T-cell (primary cell): ENCODE measurements around the gene DAAM1. TPM values are rescaled to one million over a fixed set of nuclear protein-coding genes. Genes with fewer than 3 reads are reported as not detected.

Experiments
- ATAC-seq, 4 experiments: fragments of 200-7000 bp in 3 of 4; fragments of 150-1000 bp in 1 of 4; cut with Tn5 transposase; replicated peaks in 1 of 4; 1 replicate in 3 of 4; 2 replicates in 1 of 4; pipeline ENCODE4 v1.10.0; 2021; ENCODE audit warnings: moderate library complexity in 3 of 4, mild to moderate bottlenecking in 2 of 4, moderate number of reproducible peaks in 1 of 4
- CTCF ChIA-PET, 2 donors: fragments of 300-600 bp; sonication (Branson Sonifier 250); formaldehyde crosslinking; loops; one replicate each; lab custom pipeline; 2022; ENCODE audit warnings: antibody characterized with exemption in 2 of 2; lab: Charles Lee
- POLR2A ChIA-PET, 2 donors: fragments of 300-600 bp; sonication (Branson Sonifier 250); formaldehyde crosslinking; loops; one replicate each; lab custom pipeline; 2022; ENCODE audit warnings: antibody characterized with exemption in 2 of 2; lab: Charles Lee
- DNase-seq, 35 experiments: peaks; one replicate each; pipeline versions ENCODE4 v3.0.0 to v3.0.0-alpha.2; 2013 to 2023
- H3K27ac ChIP-seq: one replicate; pipeline ENCODE4 v1.5.1; 2013; ENCODE audit warnings: low read length
- H3K27me3 ChIP-seq, 2 experiments: replicated peaks in 1 of 2; 1 replicate in 1 of 2; 2 replicates in 1 of 2; pipeline versions ENCODE4 v1.6.1 to v1.7.0; 2013; ENCODE audit warnings: low read length in 1 of 2, mixed read lengths in 1 of 2; ENCODE audit not compliant: control insufficient read depth in 2 of 2, insufficient read depth in 2 of 2; ENCODE audit errors: extremely low read depth in 1 of 2
- H3K36me3 ChIP-seq, 2 donors: 1 replicate in 1 of 2; 2 replicates in 1 of 2; pipeline versions ENCODE4 v1.6.1 to v1.7.0; 2013; ENCODE audit warnings: low read length in 1 of 2; ENCODE audit not compliant: control insufficient read depth in 2 of 2, insufficient read depth in 1 of 2; ENCODE audit errors: extremely low read depth in 1 of 2
- H3K4me1 ChIP-seq, 2 experiments: 1 replicate in 1 of 2; 2 replicates in 1 of 2; pipeline versions ENCODE4 v1.6.1 to v1.7.0; 2013; ENCODE audit warnings: low read length in 2 of 2, mixed read lengths in 1 of 2; ENCODE audit not compliant: insufficient read depth in 2 of 2, control insufficient read depth in 1 of 2; ENCODE audit errors: extremely low read depth in 1 of 2
- H3K4me3 ChIP-seq, 2 donors: 1 replicate in 1 of 2; 2 replicates in 1 of 2; pipeline versions ENCODE4 v1.5.1 to v1.7.0; 2013; ENCODE audit warnings: mild to moderate bottlenecking in 2 of 2, low read length in 1 of 2, moderate library complexity in 1 of 2; ENCODE audit not compliant: control insufficient read depth in 1 of 2; ENCODE audit errors: extremely low read depth in 1 of 2
- H3K9me3 ChIP-seq: 2 replicates; pipeline ENCODE4 v1.7.0; 2013
- H3K27ac Mint-ChIP-seq, 2 donors: one replicate each; pipeline ENCODE4 v1.8.0; 2020 to 2021; ENCODE audit warnings: mild to moderate bottlenecking in 2 of 2, mixed read lengths in 2 of 2
- H3K27me3 Mint-ChIP-seq, 2 donors: one replicate each; pipeline ENCODE4 v1.8.0; 2021 to 2022; ENCODE audit warnings: mixed read lengths in 2 of 2
- H3K36me3 Mint-ChIP-seq: one replicate; pipeline ENCODE4 v1.8.0; 2021; ENCODE audit warnings: mixed read lengths
- H3K4me1 Mint-ChIP-seq, 3 donors: one replicate each; pipeline ENCODE4 v1.8.0; 2020 to 2022; ENCODE audit warnings: mixed read lengths in 3 of 3, mild to moderate bottlenecking in 1 of 3
- H3K4me3 Mint-ChIP-seq, 3 donors: one replicate each; pipeline ENCODE4 v1.8.0; 2020 to 2022; ENCODE audit warnings: mild to moderate bottlenecking in 3 of 3, mixed read lengths in 3 of 3, moderate library complexity in 3 of 3
- H3K9me3 Mint-ChIP-seq, 3 donors: one replicate each; pipeline ENCODE4 v1.8.0; 2020 to 2022; ENCODE audit warnings: mixed read lengths in 3 of 3
- WGBS: methylation state at CpG from one replicate; pipeline ENCODE4 v1.1.5; 2013; ENCODE audit warnings: missing lambda C conversion rate; ENCODE audit not compliant: insufficient coverage; 5-methylcytosine and 5-hydroxymethylcytosine counted together
- total RNA-seq, 35 experiments: library from RNA in 6 of 35; stranded (reverse) in 6 of 35; fragments of 120-200 nt in 1 of 35; gene quantifications; one replicate each; pipeline versions ENCODE4 v1.2.1 to v1.2.4 and lab custom pipeline; 2013 to 2026

DAAM1 gene
- total RNA-seq, 5 donors from 2014 or later (not counting 1 experiment from before 2014, with no cell fraction given), result 9.6 to 25.3 (median 23.9) TPM

GRCh38 chr14:59189091-59189785, 771 bp downstream of the DAAM1 start:
- Mint-ChIP-seq H3K4me1 (peaks cover 20 to 25% (median 23%) of the 10 kb centered on the region in 3 donors), H3K27ac (peak overlapping the region; percentile 76 to 93), H3K4me3 (peak overlapping the region; percentile 89 to 98 (median 91)), H3K9me3 (no peaks in the 10 kb centered on the region), H3K27me3 (peaks cover 7 to 10% of the 10 kb centered on the region in 2 donors), H3K36me3 (no peaks in the 10 kb centered on the region)
- no peaks in the 10 kb centered on the region for H3K36me3 ChIP-seq
- ChIA-PET CTCF (interaction anchor here in 1 of 2 donors (0.6 to 1.2 kb wide), 5 partner anchors 14 to 914 kb away, joined by 3 to 5 read pairs (median 4); no protein-coding TSS in a partner anchor), POLR2A (interaction anchor here (0.6 to 1.2 kb wide), 4 partner anchors 28 to 1066 kb away, joined by 3 to 5 read pairs (median 4); partner anchors contain the start of gene PPM1A (in 1 of the 2))
- H3K4me3 ChIP-seq, result peak overlapping the region; percentile 85 to 91
- peaks cover 15 to 22% of the 10 kb centered on the region in 2 experiments for H3K4me1 ChIP-seq
- no peaks in the 10 kb centered on the region for H3K9me3 ChIP-seq
- H3K27ac ChIP-seq, result peak overlapping the region; percentile 92
- no peaks in the 10 kb centered on the region for H3K27me3 ChIP-seq
- WGBS, result 0% methylated on average over 38 of the region's 51 CpGs
- ATAC-seq (peak; percentile 14 to 33 (median 23)), DNase-seq (peak in 30 of 35 experiments; percentile 0 to 59 (median 16))

- Histone ChIP-seq H3K27me3 (no peaks in the 10 kb centered on the region), H3K4me3 (peak overlapping the region; percentile 85 to 91), H3K27ac (peak overlapping the region; percentile 92), H3K36me3 (no peaks in the 10 kb centered on the region), H3K4me1 (peaks cover 15 to 22% of the 10 kb centered on the region in 2 experiments), H3K9me3 (no peaks in the 10 kb centered on the region)
- under 1% methylated on average over 14 of the region's 25 CpGs for WGBS
- Mint-ChIP-seq H3K9me3 (no peaks in the 10 kb centered on the region), H3K27ac (peak overlapping the region; percentile 76 to 93), H3K4me1 (peaks cover 20 to 25% (median 23%) of the 10 kb centered on the region in 3 donors), H3K4me3 (peak overlapping the region; percentile 89 to 98 (median 91)), H3K36me3 (no peaks in the 10 kb centered on the region), H3K27me3 (peaks cover 4 to 6% of the 10 kb centered on the region in 2 donors)
- ChIA-PET CTCF (interaction anchor here in 1 of 2 donors (0.6 to 0.7 kb wide), 2 partner anchors 775 to 915 kb away, joined by 3 to 5 read pairs; no protein-coding TSS in a partner anchor), POLR2A (interaction anchor here (0.6 to 1.0 kb wide), 3 partner anchors 29 to 1065 kb away, joined by 3 to 4 read pairs (median 3); no protein-coding TSS in a partner anchor)
- ATAC-seq (no peak), DNase-seq (peak; percentile 5 to 82 (median 54))
Observed at GRCh38 chr14:59189786-59190368, 1.4 kb downstream of the DAAM1 start.

- H3K27ac ChIP-seq, result no peak overlapping the region
- Mint-ChIP-seq H3K4me3 (peak overlapping the region; percentile 89 to 98 (median 91)), H3K36me3 (no peaks in the 10 kb centered on the region), H3K4me1 (peaks cover 20 to 25% (median 23%) of the 10 kb centered on the region in 3 donors), H3K9me3 (no peaks in the 10 kb centered on the region), H3K27me3 (peaks cover 4 to 6% of the 10 kb centered on the region in 2 donors), H3K27ac (peak overlapping the region; percentile 76 to 93)
- peaks cover 15 to 22% of the 10 kb centered on the region in 2 experiments for H3K4me1 ChIP-seq
- POLR2A ChIA-PET, result interaction anchor here in 1 of 2 donors (0.5 to 1.0 kb wide), 2 partner anchors 66 to 549 kb away, joined by 4 to 6 read pairs; no protein-coding TSS in a partner anchor
- CTCF ChIA-PET, result no interaction called here
- no peaks in the 10 kb centered on the region for H3K36me3 ChIP-seq
- 17% methylated on average over 2 of the region's 6 CpGs for WGBS
- peak in 2 of 35 experiments; percentile 0 to 3 for DNase-seq
- no peaks in the 10 kb centered on the region for H3K27me3 ChIP-seq
- ATAC-seq, result no peak
- peak overlapping the region; percentile 85 to 91 for H3K4me3 ChIP-seq
- H3K9me3 ChIP-seq, result no peaks in the 10 kb centered on the region
Observed at GRCh38 chr14:59190372-59190771, 1.9 kb downstream of the DAAM1 start.

GRCh38 chr14:59195912-59196311, 7.4 kb downstream of the DAAM1 start:
- Mint-ChIP-seq H3K4me1 (peaks cover 0 to 4% (median 0%) of the 10 kb centered on the region in 3 donors), H3K4me3 (no peak overlapping the region), H3K9me3 (no peaks in the 10 kb centered on the region), H3K27me3 (no peaks in the 10 kb centered on the region), H3K36me3 (peaks cover 6% of the 10 kb centered on the region), H3K27ac (no peak overlapping the region)
- ChIA-PET POLR2A (interaction anchor here in 1 of 2 donors (0.6 kb wide), 1 partner anchor 39 kb away, joined by 3 read pairs; no protein-coding TSS in a partner anchor), CTCF (interaction anchor here (0.5 to 0.9 kb wide), 2 partner anchors 1062 to 1834 kb away, joined by 3 read pairs; no protein-coding TSS in a partner anchor)
- no peaks in the 10 kb centered on the region for H3K4me1 ChIP-seq
- no peak overlapping the region for H3K27ac ChIP-seq
- H3K9me3 ChIP-seq, result no peaks in the 10 kb centered on the region
- no peak for DNase-seq
- ATAC-seq, result no peak
- H3K27me3 ChIP-seq, result no peaks in the 10 kb centered on the region
- no peak overlapping the region for H3K4me3 ChIP-seq
- 96% methylated on average over 2 of the region's 2 CpGs for WGBS
- no peaks in the 10 kb centered on the region for H3K36me3 ChIP-seq

GRCh38 chr14:59197695-59198262, 9.3 kb downstream of the DAAM1 start:
- Histone ChIP-seq H3K4me1 (no peaks in the 10 kb centered on the region), H3K36me3 (no peaks in the 10 kb centered on the region), H3K27ac (no peak overlapping the region), H3K4me3 (no peak overlapping the region), H3K9me3 (no peaks in the 10 kb centered on the region), H3K27me3 (no peaks in the 10 kb centered on the region)
- no peak for DNase-seq
- Mint-ChIP-seq H3K27ac (no peak overlapping the region), H3K27me3 (no peaks in the 10 kb centered on the region), H3K36me3 (peaks cover 6% of the 10 kb centered on the region), H3K9me3 (no peaks in the 10 kb centered on the region), H3K4me1 (peaks cover 0 to 7% (median 5%) of the 10 kb centered on the region in 3 donors), H3K4me3 (no peak overlapping the region)
- ChIA-PET POLR2A (no interaction called here), CTCF (no interaction called here)
- 100% methylated on average over 2 of the region's 5 CpGs for WGBS
- ATAC-seq, result no peak

GRCh38 chr14:59199205-59199604, 10.7 kb downstream of the DAAM1 start:
- H3K27me3 Mint-ChIP-seq, result no peaks in the 10 kb centered on the region
- H3K4me1 Mint-ChIP-seq, result peaks cover 0 to 7% (median 5%) of the 10 kb centered on the region in 3 donors
- no peaks in the 10 kb centered on the region for H3K9me3 Mint-ChIP-seq
- H3K27ac Mint-ChIP-seq, result no peak overlapping the region
- no peak overlapping the region for H3K4me3 Mint-ChIP-seq
- ChIA-PET CTCF (no interaction called here), POLR2A (no interaction called here)
- no peaks in the 10 kb centered on the region for H3K9me3 ChIP-seq
- no peak overlapping the region for H3K27ac ChIP-seq
- WGBS, result 100% methylated on average over 2 of the region's 5 CpGs
- DNase-seq, result no peak
- H3K36me3 ChIP-seq, result no peaks in the 10 kb centered on the region
- H3K36me3 Mint-ChIP-seq, result peaks cover 6% of the 10 kb centered on the region
- no peak overlapping the region for H3K4me3 ChIP-seq
- H3K4me1 ChIP-seq, result no peaks in the 10 kb centered on the region
- H3K27me3 ChIP-seq, result no peaks in the 10 kb centered on the region
- no peak for ATAC-seq
